Body of pancreas (tissue), 4 donors: ENCODE results near the gene CTCF. TPM values are rescaled to one million over a fixed set of nuclear protein-coding genes. Genes with fewer than 3 reads are reported as not detected.

Experiments used
- ATAC-seq: fragments of 150-250 bp; one replicate; pipeline ENCODE4 v1.9.1; 2016
- DNase-seq, 4 donors: peaks; one replicate each; pipeline ENCODE4 v3.0.0-alpha.2; 2019
- H3K27ac ChIP-seq, 4 donors: fragments of 200-600 bp; sonication (generic); 1 replicate in 3 of 4; 2 replicates in 1 of 4; pipeline versions ENCODE4 v1.5.1 to v1.6.1; 2016 to 2019; ENCODE audit warnings: mild to moderate bottlenecking in 1 of 4, mixed read lengths in 1 of 4, moderate library complexity in 1 of 4
- H3K27me3 ChIP-seq, 2 donors: fragments of 200-600 bp; sonication (generic); one replicate each; pipeline ENCODE4 v1.6.0; 2016; ENCODE audit warnings: mild to moderate bottlenecking in 1 of 2
- H3K36me3 ChIP-seq, 2 donors: fragments of 200-600 bp; sonication (generic); replicated peaks in 1 of 2; 2 replicates each; pipeline ENCODE4 v1.5.1; 2016; ENCODE audit warnings: low read depth in 2 of 2; ENCODE audit not compliant: insufficient read depth in 1 of 2
- H3K4me1 ChIP-seq: fragments of 200-600 bp; sonication (generic); one replicate; pipeline ENCODE4 v1.6.0; 2016
- H3K4me3 ChIP-seq, 2 donors: fragments of 200-600 bp; sonication (generic); 1 replicate in 1 of 2; 2 replicates in 1 of 2; pipeline ENCODE4 v1.5.1; 2016 to 2019
- H3K9me3 ChIP-seq, 3 donors: fragments of 200-600 bp; sonication (generic); 1 replicate in 2 of 3; 2 replicates in 1 of 3; pipeline ENCODE4 v1.5.1; 2016
- CTCF ChIP-seq, 7 experiments: fragments of 450-650 bp in 4 of 7; fragments of 200-600 bp in 3 of 7; sonication (generic) in 3 of 7; IDR thresholded peaks; one replicate each; pipeline ENCODE4 v1.5.1; 2016 to 2019; ENCODE audit warnings: antibody characterized with exemption in 7 of 7
- POLR2A ChIP-seq, 3 donors: fragments of 450-650 bp; IDR thresholded peaks; one replicate each; pipeline ENCODE4 v1.6.1; 2016; ENCODE audit warnings: antibody characterized with exemption in 3 of 3, mild to moderate bottlenecking in 2 of 3
- WGBS, 2 donors: methylation state at CpG; one replicate each; pipeline ENCODE4 v1.1.5; 2017; 5-methylcytosine and 5-hydroxymethylcytosine counted together
- intact Hi-C: fragments of 100-400 bp; cut with DNase I; formaldehyde crosslinking; loops from one replicate; pipeline ENCODE4 v1.15.1; 2023
- total RNA-seq, 2 donors: library from RNA; depleted of rRNA; stranded (reverse); fragments of >200 nt; gene quantifications; one replicate each; pipeline ENCODE4 v1.1.0, GENCODE V29; 2016

CTCF gene
- total RNA-seq, 2 donors from 2014 or later = 24.4 to 33.0 TPM

GRCh38 chr16:67538666-67539101, 23.6 kb upstream of the CTCF start:
- H3K4me1 ChIP-seq = peaks cover 65% of the 10 kb centered on the region
- H3K4me3 ChIP-seq = no peak overlapping the region
- no peaks in the 10 kb centered on the region for H3K36me3 ChIP-seq
- H3K9me3 ChIP-seq = no peaks in the 10 kb centered on the region
- no peak for ATAC-seq
- TF ChIP-seq POLR2A (IDR thresholded peaks at IDR 0.05) (no peak), CTCF (IDR thresholded peaks at IDR 0.05) (no peak)
- no peak for DNase-seq
- H3K27ac ChIP-seq = peak overlapping the region in 3 of 4 donors; percentile 64 to 74 (median 64)
- intact Hi-C loops = no loop called here
- no peaks in the 10 kb centered on the region for H3K27me3 ChIP-seq
- 21 to 56% methylated on average over 5 to 18 of the region's 23 CpGs for WGBS, 2 donors

GRCh38 chr16:67539271-67539670, 23.1 kb upstream of the CTCF start:
- DNase-seq = no peak
- H3K27me3 ChIP-seq = no peaks in the 10 kb centered on the region
- no peak for ATAC-seq
- WGBS, 2 donors = 78% methylated on average over 4 of the region's 4 CpGs; no CpG with 5 or more reads in 1 of the 2 donors
- peaks cover 65% of the 10 kb centered on the region for H3K4me1 ChIP-seq
- intact Hi-C loops = no loop called here
- TF ChIP-seq CTCF (IDR thresholded peaks at IDR 0.05) (no peak), POLR2A (IDR thresholded peaks at IDR 0.05) (no peak)
- no peaks in the 10 kb centered on the region for H3K36me3 ChIP-seq
- no peaks in the 10 kb centered on the region for H3K9me3 ChIP-seq
- H3K4me3 ChIP-seq = no peak overlapping the region
- H3K27ac ChIP-seq = no peak overlapping the region

- no peaks in the 10 kb centered on the region for H3K36me3 ChIP-seq
- H3K4me3 ChIP-seq = no peak overlapping the region
- ATAC-seq (no peak), DNase-seq (no peak)
- peaks cover 62% of the 10 kb centered on the region for H3K4me1 ChIP-seq
- H3K9me3 ChIP-seq = no peaks in the 10 kb centered on the region
- TF ChIP-seq CTCF (IDR thresholded peaks at IDR 0.05) (no peak), POLR2A (IDR thresholded peaks at IDR 0.05) (no peak)
- H3K27ac ChIP-seq = no peak overlapping the region
- intact Hi-C loops = no loop called here
- no peaks in the 10 kb centered on the region for H3K27me3 ChIP-seq
- WGBS, 2 donors = 89 to 93% methylated on average over 16 to 27 of the region's 27 CpGs
Observed at GRCh38 chr16:67539691-67540635, 22.4 kb upstream of the CTCF start.

GRCh38 chr16:67540756-67541155, 21.6 kb upstream of the CTCF start:
- Histone ChIP-seq H3K9me3 (no peaks in the 10 kb centered on the region), H3K27me3 (no peaks in the 10 kb centered on the region), H3K4me3 (no peak overlapping the region), H3K4me1 (peaks cover 59% of the 10 kb centered on the region), H3K36me3 (peaks cover 0 to 2% of the 10 kb centered on the region in 2 donors), H3K27ac (peak overlapping the region in 2 of 4 donors; percentile 24 to 30)
- ATAC-seq = no peak
- DNase-seq = no peak
- intact Hi-C loops = no loop called here
- TF ChIP-seq POLR2A (IDR thresholded peaks at IDR 0.05) (no peak), CTCF (IDR thresholded peaks at IDR 0.05) (no peak)
- 94 to 100% methylated on average over 1 of the region's 1 CpG for WGBS, 2 donors
